ENCODE data around the gene RDH12. TPM values are rescaled to one million over a fixed set of nuclear protein-coding genes. Genes with fewer than 3 reads are reported as not detected.

The RDH12 gene
- total RNA-seq, 1 experiment from 2014 or later: not detected

GRCh38 chr14:67764496-67764895 is 62.8 kb downstream of the RDH12 start:
- H3K9me3 Mint-ChIP-seq (ENCODE audit: unreplicated experiment): no peaks in the 10 kb centered on the region
- intact Hi-C loops (cut with micrococcal nuclease; ENCODE audit: unreplicated experiment): no loop called here

GRCh38 chr14:67765192-67765834 is 63.6 kb downstream of the RDH12 start:
- H3K27ac Mint-ChIP-seq (ENCODE audit: unreplicated experiment): peak overlapping the region; percentile 83
- POLR2A ChIA-PET: no interaction called here
- peaks cover 33% of the 10 kb centered on the region for H3K36me3 Mint-ChIP-seq (ENCODE audit: insufficient read depth, unreplicated experiment)
- peaks cover 32% of the 10 kb centered on the region for H3K4me1 Mint-ChIP-seq (ENCODE audit: low read depth, unreplicated experiment)
- CTCF ChIA-PET: interaction anchor here (0.6 to 1.2 kb wide), 5 partner anchors 61 to 404 kb away, joined by 3 to 14 read pairs (median 4); partner anchors contain the start of genes PIGH and VTI1B
- no peaks in the 10 kb centered on the region for H3K27me3 Mint-ChIP-seq (ENCODE audit: insufficient read depth, unreplicated experiment)
- Histone ChIP-seq H3K9me3 (no peaks in the 10 kb centered on the region), H3K4me1 (peaks cover 28% of the 10 kb centered on the region), H3K27me3 (replicated peaks; ENCODE audit: control insufficient read depth, insufficient read depth, low read length) (no peaks in the 10 kb centered on the region), H3K4me3 (ENCODE audit: low read depth, low read length) (no peak overlapping the region), H3K36me3 (ENCODE audit: control insufficient read depth, insufficient read depth, low read length) (peaks cover 1% of the 10 kb centered on the region; the same call in 1 of the 2 replicates)
- intact Hi-C loops (cut with micrococcal nuclease; ENCODE audit: unreplicated experiment): loop anchor here (5.0 kb wide), 2 partner anchors 63 to 183 kb away; partner anchors contain the start of gene RDH12
- no TSS peak for BruUV-seq (replicated peaks)
- DNase-seq: peak; percentile 45 to 46
- no peak overlapping the region for H3K4me3 Mint-ChIP-seq (ENCODE audit: unreplicated experiment)
- no peaks in the 10 kb centered on the region for H3K9me3 Mint-ChIP-seq (ENCODE audit: unreplicated experiment)
- TF ChIP-seq CTCF (IDR thresholded peaks at IDR 0.05; ENCODE audit: insufficient read depth in 1 of 2, low read depth in 1 of 2, low read length in 1 of 2, severe bottlenecking in 1 of 2, unreplicated experiment in 1 of 2): no peak

More at GRCh38 chr14:67764496-67764895, 62.8 kb downstream of the RDH12 start:
- no peaks in the 10 kb centered on the region for H3K27me3 Mint-ChIP-seq (ENCODE audit: insufficient read depth, unreplicated experiment)
- H3K36me3 Mint-ChIP-seq (ENCODE audit: insufficient read depth, unreplicated experiment): peaks cover 28% of the 10 kb centered on the region
- ChIA-PET CTCF (no interaction called here), POLR2A (no interaction called here)
- TF ChIP-seq CTCF (IDR thresholded peaks at IDR 0.05; ENCODE audit: insufficient read depth in 1 of 2, low read depth in 1 of 2, low read length in 1 of 2, severe bottlenecking in 1 of 2, unreplicated experiment in 1 of 2): no peak
- H3K4me1 ChIP-seq: peaks cover 28% of the 10 kb centered on the region
- peak overlapping the region; percentile 83 for H3K27ac Mint-ChIP-seq (ENCODE audit: unreplicated experiment)
- DNase-seq: peak; percentile 27 to 39
- no TSS peak for BruUV-seq (replicated peaks)
- H3K4me3 Mint-ChIP-seq (ENCODE audit: unreplicated experiment): no peak overlapping the region
- no peaks in the 10 kb centered on the region for H3K9me3 ChIP-seq
- peaks cover 32% of the 10 kb centered on the region for H3K4me1 Mint-ChIP-seq (ENCODE audit: low read depth, unreplicated experiment)
- peaks cover 1% of the 10 kb centered on the region; the same call in 1 of the 2 replicates for H3K36me3 ChIP-seq (ENCODE audit: control insufficient read depth, insufficient read depth, low read length)
- no peak overlapping the region for H3K4me3 ChIP-seq (ENCODE audit: low read depth, low read length)
- H3K27me3 ChIP-seq (replicated peaks; ENCODE audit: control insufficient read depth, insufficient read depth, low read length): no peaks in the 10 kb centered on the region

- H3K27me3 Mint-ChIP-seq (ENCODE audit: insufficient read depth, unreplicated experiment): no peaks in the 10 kb centered on the region
- H3K4me3 Mint-ChIP-seq (ENCODE audit: unreplicated experiment): no peak overlapping the region
- ChIA-PET CTCF (interaction anchor here (0.6 to 1.2 kb wide), 7 partner anchors 62 to 405 kb away, joined by 3 to 14 read pairs (median 4); partner anchors contain the start of genes PIGH and VTI1B), POLR2A (interaction anchor here (0.6 kb wide), 1 partner anchor 91 kb away, joined by 4 read pairs; no protein-coding TSS in a partner anchor)
- Histone ChIP-seq H3K36me3 (ENCODE audit: control insufficient read depth, insufficient read depth, low read length) (peaks cover 1% of the 10 kb centered on the region; the same call in 1 of the 2 replicates), H3K9me3 (no peaks in the 10 kb centered on the region), H3K27me3 (replicated peaks; ENCODE audit: control insufficient read depth, insufficient read depth, low read length) (no peaks in the 10 kb centered on the region), H3K4me3 (ENCODE audit: low read depth, low read length) (no peak overlapping the region), H3K4me1 (peaks cover 28% of the 10 kb centered on the region)
- BruUV-seq (replicated peaks): no TSS peak
- peaks cover 30% of the 10 kb centered on the region for H3K36me3 Mint-ChIP-seq (ENCODE audit: insufficient read depth, unreplicated experiment)
- intact Hi-C loops (cut with micrococcal nuclease; ENCODE audit: unreplicated experiment): loop anchor here (1.0 to 5.0 kb wide), 3 partner anchors 64 to 184 kb away; partner anchors contain the start of gene RDH12
- peaks cover 32% of the 10 kb centered on the region for H3K4me1 Mint-ChIP-seq (ENCODE audit: low read depth, unreplicated experiment)
- TF ChIP-seq CTCF (IDR thresholded peaks at IDR 0.05; ENCODE audit: insufficient read depth in 1 of 2, low read depth in 1 of 2, low read length in 1 of 2, severe bottlenecking in 1 of 2, unreplicated experiment in 1 of 2): peak; percentile 19 to 24
- peak in 1 of 2 experiments; percentile 14 for DNase-seq
- no peak overlapping the region for H3K27ac Mint-ChIP-seq (ENCODE audit: unreplicated experiment)
- no peaks in the 10 kb centered on the region for H3K9me3 Mint-ChIP-seq (ENCODE audit: unreplicated experiment)
Measured at GRCh38 chr14:67766035-67766680, 64.5 kb downstream of the RDH12 start.
